Measurements from ENCODE around the gene TCF15. TPM values are rescaled to one million over a fixed set of nuclear protein-coding genes. Genes with fewer than 3 reads are reported as not detected.

TCF15 gene
- 0.34 and 1.1 TPM in 2 replicates for total RNA-seq

GRCh38 chr20:610130-611046 lies at the start of gene TCF15:
Gene TCF15, minus strand, starts transcription at chr20:610309. Its CDS starts 72 bp downstream, at chr20:610237.

GRCh38 chr20:653110-653589 lies 43.0 kb upstream of the TCF15 start, which contains the start of gene SRXN1:
Gene SRXN1, minus strand, starts transcription at chr20:653200. Its CDS starts 15 bp downstream, at chr20:653185.

Other genes starting within 250 kb of the TCF15 start
- 31.5 and 37.9 TPM in 2 replicates for gene TRIB3, start 229.5 kb downstream of the TCF15 start, total RNA-seq
- gene RBCK1, start 202.0 kb downstream of the TCF15 start, total RNA-seq, result 57.8 and 66.2 TPM in 2 replicates
- gene TBC1D20, start 147.8 kb downstream of the TCF15 start, total RNA-seq, result 19.8 and 20.3 TPM in 2 replicates
- 79.4 and 93.3 TPM in 2 replicates for gene CSNK2A1, start 66.5 kb downstream of the TCF15 start, total RNA-seq
- 20.2 and 24.1 TPM in 2 replicates for gene SRXN1, start 42.9 kb upstream of the TCF15 start, total RNA-seq
- gene SCRT2, start 65.5 kb upstream of the TCF15 start, total RNA-seq, result not detected in 2 replicates
- not detected in 2 replicates for gene SLC52A3, start 158.2 kb upstream of the TCF15 start, total RNA-seq
- gene FAM110A, start 223.4 kb upstream of the TCF15 start, total RNA-seq, result 2.3 and 2.6 TPM in 2 replicates